Astrocyte (in vitro differentiated cells and primary cell): Measurements from ENCODE around the gene BCAS2.

Experiments
- CTCF ChIP-seq: IDR thresholded peaks from 2 replicates; pipeline ENCODE4 v1.5.1; 2011; ENCODE audit warnings: low read depth, mild to moderate bottlenecking, inconsistent platforms, low read length, moderate library complexity; ENCODE audit not compliant: insufficient read depth
- EZH2 ChIP-seq: IDR thresholded peaks from 2 replicates; pipeline ENCODE4 v1.6.1; 2012; ENCODE audit warnings: mild to moderate bottlenecking, low read length, inconsistent platforms; ENCODE audit not compliant: insufficient read depth

GRCh38 chr1:114545315-114545714 is 36.1 kb downstream of the BCAS2 start:
- TF ChIP-seq EZH2 (no peak), CTCF (no peak)
